Astrocyte (in vitro differentiated cells and primary cell): ENCODE measurements around the gene SPTLC1. TPM values are rescaled to one million over a fixed set of nuclear protein-coding genes. Genes with fewer than 3 reads are reported as not detected.

Experiments used
- DNase-seq: peaks from one replicate; pipeline ENCODE4 v3.0.0-alpha.2; 2010; ENCODE audit warnings: low read depth
- FAIRE-seq: peaks from 2 replicates; lab custom pipeline; 2011; peaks lifted over from hg19 to GRCh38; lab: Jason Lieb, UNC
- H2AFZ ChIP-seq: 2 replicates; pipeline ENCODE4 v1.6.0; 2012; ENCODE audit warnings: low read depth, low read length, inconsistent platforms
- H3K27ac ChIP-seq: 2 replicates; pipeline ENCODE4 v1.5.1; 2011; ENCODE audit warnings: low read depth, low read length, inconsistent platforms
- H3K27me3 ChIP-seq: 2 replicates; pipeline ENCODE4 v1.6.0; 2011; ENCODE audit warnings: low read length, inconsistent platforms; ENCODE audit not compliant: insufficient read depth
- H3K36me3 ChIP-seq: 2 replicates; pipeline ENCODE4 v1.5.1; 2011; ENCODE audit warnings: low read length, inconsistent platforms; ENCODE audit not compliant: insufficient read depth
- H3K4me1 ChIP-seq: 2 replicates; pipeline ENCODE4 v1.5.1; 2011; ENCODE audit warnings: low read length, inconsistent platforms; ENCODE audit not compliant: insufficient read depth
- H3K4me2 ChIP-seq: 2 replicates; pipeline ENCODE4 v1.6.0; 2012; ENCODE audit warnings: low read length, inconsistent platforms
- H3K4me3 ChIP-seq: 2 replicates; pipeline ENCODE4 v1.5.1; 2011; ENCODE audit warnings: low read depth, mild to moderate bottlenecking, low read length, inconsistent platforms; ENCODE audit not compliant: insufficient read depth
- H3K79me2 ChIP-seq: 2 replicates; pipeline ENCODE4 v1.6.0; 2012; ENCODE audit warnings: mild to moderate bottlenecking, low read length, inconsistent platforms; ENCODE audit not compliant: insufficient read depth
- H3K9ac ChIP-seq: 2 replicates; pipeline ENCODE4 v1.6.0; 2012; ENCODE audit warnings: mild to moderate bottlenecking, low read length, inconsistent platforms
- H3K9me3 ChIP-seq: 2 replicates; pipeline ENCODE4 v1.5.1; 2012; ENCODE audit warnings: low read depth, mild to moderate bottlenecking, low read length, inconsistent platforms; ENCODE audit not compliant: insufficient read depth
- H4K20me1 ChIP-seq: 2 replicates; pipeline ENCODE4 v1.6.0; 2012; ENCODE audit warnings: low read length, inconsistent platforms; ENCODE audit not compliant: insufficient read depth
- H3K27ac Mint-ChIP-seq: one replicate; pipeline ENCODE4 v1.8.0; 2021; ENCODE audit warnings: mild to moderate bottlenecking, mixed read lengths; ENCODE audit not compliant: unreplicated experiment
- H3K27me3 Mint-ChIP-seq: one replicate; pipeline ENCODE4 v1.8.0; 2021; ENCODE audit warnings: low read depth, mixed read lengths; ENCODE audit not compliant: unreplicated experiment
- H3K36me3 Mint-ChIP-seq: one replicate; pipeline ENCODE4 v1.8.0; 2021; ENCODE audit warnings: low read depth, mixed read lengths; ENCODE audit not compliant: unreplicated experiment
- H3K4me1 Mint-ChIP-seq: one replicate; pipeline ENCODE4 v1.8.0; 2021; ENCODE audit warnings: low read depth, mixed read lengths; ENCODE audit not compliant: unreplicated experiment
- H3K4me3 Mint-ChIP-seq: one replicate; pipeline ENCODE4 v1.8.0; 2021; ENCODE audit warnings: mild to moderate bottlenecking, moderate library complexity, mixed read lengths; ENCODE audit not compliant: unreplicated experiment
- H3K9me3 Mint-ChIP-seq: one replicate; pipeline ENCODE4 v1.8.0; 2021; ENCODE audit warnings: mild to moderate bottlenecking, mixed read lengths; ENCODE audit not compliant: unreplicated experiment
- EZH2 ChIP-seq: IDR thresholded peaks from 2 replicates; pipeline ENCODE4 v1.6.1; 2012; ENCODE audit warnings: mild to moderate bottlenecking, low read length, inconsistent platforms; ENCODE audit not compliant: insufficient read depth
- total RNA-seq: library from RNA; stranded (reverse); gene quantifications from 2 replicates; pipeline ENCODE4 v1.2.1, GENCODE V29; 2021
- TF ChIP-seq, protein P1 (sequence below): IDR thresholded peaks from 2 replicates; pipeline ENCODE4 v1.5.1; 2011; ENCODE audit warnings: low read depth, mild to moderate bottlenecking, inconsistent platforms, low read length, moderate library complexity; ENCODE audit not compliant: insufficient read depth

Gene SPTLC1
- total RNA-seq, 1 donor from 2014 or later, result 75.9 TPM

DNA sequence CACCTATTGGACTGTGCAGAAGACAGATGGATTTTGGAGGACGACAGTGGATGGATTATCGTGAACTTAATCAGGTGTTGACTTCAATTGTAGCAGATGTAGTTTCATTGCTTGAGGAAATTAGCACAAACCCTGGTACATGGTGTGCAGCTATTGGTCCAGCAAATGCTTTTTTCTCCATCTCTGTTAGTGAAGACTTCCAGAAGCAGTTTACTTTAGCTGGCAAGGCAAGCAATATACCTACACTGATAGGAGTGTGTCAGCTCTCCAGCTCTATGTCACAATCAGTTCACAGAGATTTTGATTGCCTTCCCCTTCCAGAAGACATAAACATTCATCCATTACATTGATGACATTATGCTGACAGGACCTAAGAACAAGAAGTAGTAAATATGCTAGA is 129.5 kb downstream of the SPTLC1 start:
- DNase-seq (no peak), FAIRE-seq (no peak)
- TF ChIP-seq, protein P1, sequence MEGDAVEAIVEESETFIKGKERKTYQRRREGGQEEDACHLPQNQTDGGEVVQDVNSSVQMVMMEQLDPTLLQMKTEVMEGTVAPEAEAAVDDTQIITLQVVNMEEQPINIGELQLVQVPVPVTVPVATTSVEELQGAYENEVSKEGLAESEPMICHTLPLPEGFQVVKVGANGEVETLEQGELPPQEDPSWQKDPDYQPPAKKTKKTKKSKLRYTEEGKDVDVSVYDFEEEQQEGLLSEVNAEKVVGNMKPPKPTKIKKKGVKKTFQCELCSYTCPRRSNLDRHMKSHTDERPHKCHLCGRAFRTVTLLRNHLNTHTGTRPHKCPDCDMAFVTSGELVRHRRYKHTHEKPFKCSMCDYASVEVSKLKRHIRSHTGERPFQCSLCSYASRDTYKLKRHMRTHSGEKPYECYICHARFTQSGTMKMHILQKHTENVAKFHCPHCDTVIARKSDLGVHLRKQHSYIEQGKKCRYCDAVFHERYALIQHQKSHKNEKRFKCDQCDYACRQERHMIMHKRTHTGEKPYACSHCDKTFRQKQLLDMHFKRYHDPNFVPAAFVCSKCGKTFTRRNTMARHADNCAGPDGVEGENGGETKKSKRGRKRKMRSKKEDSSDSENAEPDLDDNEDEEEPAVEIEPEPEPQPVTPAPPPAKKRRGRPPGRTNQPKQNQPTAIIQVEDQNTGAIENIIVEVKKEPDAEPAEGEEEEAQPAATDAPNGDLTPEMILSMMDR, result no peak
- TF ChIP-seq EZH2, result no peak
- no peaks in the 10 kb centered on the region for H3K79me2 ChIP-seq
- no peaks in the 10 kb centered on the region for H3K4me1 ChIP-seq
- no peaks in the 10 kb centered on the region for H3K4me1 Mint-ChIP-seq
- no peak overlapping the region for H3K9ac ChIP-seq
- peaks cover 4% of the 10 kb centered on the region for H3K9me3 Mint-ChIP-seq
- no peaks in the 10 kb centered on the region for H3K36me3 ChIP-seq
- H3K36me3 Mint-ChIP-seq, result no peaks in the 10 kb centered on the region
- H2AFZ ChIP-seq, result no peak overlapping the region
- H4K20me1 ChIP-seq, result no peaks in the 10 kb centered on the region
- H3K27ac Mint-ChIP-seq, result no peak overlapping the region
- peaks cover 2% of the 10 kb centered on the region for H3K27me3 ChIP-seq
- no peak overlapping the region for H3K27ac ChIP-seq
- H3K27me3 Mint-ChIP-seq, result peaks cover 10% of the 10 kb centered on the region
- H3K4me3 Mint-ChIP-seq, result no peak overlapping the region
- no peak overlapping the region for H3K4me2 ChIP-seq
- no peak overlapping the region for H3K4me3 ChIP-seq
- no peaks in the 10 kb centered on the region for H3K9me3 ChIP-seq

Other genes starting within 250 kb of the SPTLC1 start
- 4.9 and 11.6 TPM in 2 replicates for gene ROR2, start 165.2 kb downstream of the SPTLC1 start, total RNA-seq
- 226 and 232 TPM in 2 replicates for gene IARS1, start 178.3 kb upstream of the SPTLC1 start, total RNA-seq
- 29.9 and 33.1 TPM in 2 replicates for gene NOL8, start 209.9 kb upstream of the SPTLC1 start, total RNA-seq
- gene CENPP, start 210.5 kb upstream of the SPTLC1 start, total RNA-seq, result 1.9 and 2.0 TPM in 2 replicates